Raji (cell line): ENCODE measurements around the gene FAM13C.

Source experiments
- POLR2A ChIP-seq: IDR thresholded peaks from 2 replicates; pipeline ENCODE4 v1.6.1; 2011; ENCODE audit warnings: low read depth, low read length, control low read depth; ENCODE audit not compliant: insufficient read depth

FAM13C gene

GRCh38 chr10:59271160-59271559 lies 91.2 kb downstream of the FAM13C start:
- no peak for TF ChIP-seq POLR2A

GRCh38 chr10:59270492-59270891 lies 91.9 kb downstream of the FAM13C start:
- TF ChIP-seq POLR2A, result no peak

DNA sequence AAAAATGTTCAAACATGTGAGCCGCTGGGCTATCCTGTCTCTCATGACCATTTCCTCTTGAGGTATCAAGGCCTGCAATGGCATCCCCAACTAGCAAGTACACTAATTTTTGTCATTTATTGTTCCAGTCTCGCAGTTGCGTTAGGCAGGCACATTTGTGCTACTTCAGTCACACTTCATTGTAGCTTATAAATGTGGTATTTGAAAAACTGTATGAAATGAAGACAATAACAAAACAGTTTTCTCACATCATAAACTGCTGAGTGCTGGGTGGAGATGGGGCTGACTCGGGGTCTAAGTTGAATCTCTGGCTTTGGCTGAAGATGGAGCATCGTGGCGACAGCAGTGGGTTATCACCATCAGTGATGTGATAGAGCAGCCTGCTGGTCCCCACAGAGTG lies 92.7 kb downstream of the FAM13C start:
- no peak for TF ChIP-seq POLR2A

DNA sequence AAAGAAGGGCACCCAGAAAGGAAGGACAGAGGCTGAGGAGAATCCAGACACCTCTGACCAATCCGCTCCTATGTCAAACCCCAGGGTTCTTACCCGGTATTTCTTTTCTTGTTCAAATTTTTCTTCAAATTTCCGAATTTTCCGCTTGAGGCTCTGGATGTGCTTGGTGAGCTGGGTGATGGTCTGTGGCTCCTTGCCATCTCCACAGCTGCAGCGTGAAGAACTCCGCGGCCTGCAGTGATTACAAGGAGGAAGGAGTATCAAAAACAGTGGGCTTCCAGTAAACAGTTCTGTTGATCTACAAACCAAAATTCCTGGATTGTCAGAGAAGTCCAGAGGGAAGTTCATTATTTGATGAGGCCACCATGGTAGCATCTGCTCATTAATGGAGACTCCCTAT lies 93.9 kb downstream of the FAM13C start:
- TF ChIP-seq POLR2A, result no peak

- TF ChIP-seq POLR2A, result no peak
Observed at GRCh38 chr10:59266321-59266720, 96.0 kb downstream of the FAM13C start.

DNA sequence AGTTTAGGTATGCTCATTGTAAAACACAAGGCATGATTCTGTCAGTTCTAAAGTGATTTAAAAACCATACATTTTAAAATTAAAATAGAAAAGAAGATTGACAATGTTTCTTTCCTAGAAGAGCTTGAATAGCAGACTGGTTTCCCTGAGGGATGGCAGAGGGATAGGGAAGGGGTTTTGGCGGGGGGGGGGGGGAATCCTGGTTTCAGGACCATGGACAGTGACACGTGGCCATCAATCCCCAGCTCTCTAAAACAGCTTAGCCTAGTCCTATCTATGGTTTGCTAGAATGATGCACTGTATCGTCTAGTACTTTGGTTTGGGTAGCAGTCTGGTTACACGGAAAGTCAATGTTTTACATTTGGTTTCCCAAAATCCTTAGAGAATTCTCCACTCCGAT lies 97.2 kb downstream of the FAM13C start:
- TF ChIP-seq POLR2A, result no peak

DNA sequence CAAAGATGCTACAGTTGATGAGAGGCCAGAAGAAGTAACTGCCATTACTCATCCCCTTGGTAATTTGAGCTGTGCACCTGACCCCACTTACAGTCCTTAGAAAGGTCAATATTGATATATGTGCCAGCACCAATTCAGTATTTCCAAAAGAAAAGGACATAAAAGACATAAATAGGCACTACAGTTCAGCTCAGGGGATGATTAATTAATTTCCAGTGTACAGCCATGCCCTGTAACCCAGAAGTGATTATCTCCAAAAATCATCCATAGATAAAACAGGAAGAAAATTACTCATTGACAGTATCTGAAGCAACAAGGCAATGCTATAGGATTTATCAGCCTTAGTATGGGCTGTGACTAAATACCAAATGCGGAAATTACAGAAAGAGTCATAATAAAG lies 103.5 kb downstream of the FAM13C start:
- TF ChIP-seq POLR2A, result no peak

- TF ChIP-seq POLR2A, result no peak
Observed at GRCh38 chr10:59257224-59257623, 105.1 kb downstream of the FAM13C start.

- no peak for TF ChIP-seq POLR2A
Observed at GRCh38 chr10:59255463-59255862, 106.9 kb downstream of the FAM13C start.

DNA sequence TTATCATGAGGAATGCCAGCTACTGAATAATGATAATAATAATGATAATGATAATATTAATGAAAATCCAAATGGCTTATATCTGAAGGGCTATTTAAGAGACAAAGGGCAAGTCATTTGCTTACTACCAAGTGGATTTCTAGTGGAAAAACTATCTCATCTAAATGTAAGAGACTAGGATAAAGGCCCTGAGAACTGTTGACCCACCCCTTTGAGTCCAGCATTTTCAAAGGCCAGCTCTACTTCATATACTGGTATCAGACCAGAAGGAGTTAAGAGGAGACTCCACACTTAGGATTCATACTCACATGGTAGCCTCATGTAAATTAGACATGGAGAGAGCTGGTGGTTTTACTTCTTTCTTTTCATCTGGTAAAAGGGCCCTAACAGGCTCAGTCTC lies 109.9 kb downstream of the FAM13C start:
- no peak for TF ChIP-seq POLR2A

DNA sequence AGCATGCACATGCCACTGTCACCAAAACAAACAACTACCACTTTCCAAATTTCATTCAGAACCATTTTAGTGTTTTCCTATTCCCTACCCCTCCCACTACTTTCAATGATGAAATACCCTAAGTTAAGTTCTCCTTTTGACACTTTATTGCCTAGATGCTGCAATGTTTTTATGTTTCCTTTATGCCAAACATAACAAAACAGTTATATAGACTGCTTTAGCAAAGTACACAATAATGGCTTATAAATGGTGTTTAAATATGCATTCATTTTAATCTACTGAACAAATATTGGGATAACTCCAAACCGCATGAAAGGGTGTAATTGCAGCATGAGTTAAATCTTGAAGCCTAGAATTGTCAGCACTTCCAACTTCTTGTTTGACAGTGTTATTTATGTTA lies 116.7 kb downstream of the FAM13C start:
- TF ChIP-seq POLR2A, result no peak

DNA sequence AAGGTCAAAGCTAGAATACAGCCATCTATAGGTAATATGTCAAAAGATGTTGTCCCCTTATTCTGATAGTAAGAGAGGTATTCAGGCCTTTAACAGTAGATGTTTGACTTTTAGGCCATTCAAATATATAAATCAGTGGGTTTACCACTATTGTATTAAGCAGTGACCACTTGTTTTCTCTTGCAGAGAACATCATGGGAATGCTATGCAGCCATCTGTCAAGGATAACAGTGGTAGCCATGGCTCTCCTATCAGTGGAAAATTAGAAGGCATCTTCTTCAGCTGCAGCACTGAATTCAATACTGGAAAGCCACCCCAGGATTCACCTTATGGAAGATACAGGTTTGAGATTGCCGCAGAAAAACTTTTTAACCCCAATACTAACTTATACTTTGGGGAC lies 117.5 kb downstream of the FAM13C start:
- no peak for TF ChIP-seq POLR2A

- TF ChIP-seq POLR2A, result no peak
Observed at GRCh38 chr10:59243611-59244195, 118.6 kb downstream of the FAM13C start.

GRCh38 chr10:59242991-59243390 lies 119.4 kb downstream of the FAM13C start:
- TF ChIP-seq POLR2A, result no peak

DNA sequence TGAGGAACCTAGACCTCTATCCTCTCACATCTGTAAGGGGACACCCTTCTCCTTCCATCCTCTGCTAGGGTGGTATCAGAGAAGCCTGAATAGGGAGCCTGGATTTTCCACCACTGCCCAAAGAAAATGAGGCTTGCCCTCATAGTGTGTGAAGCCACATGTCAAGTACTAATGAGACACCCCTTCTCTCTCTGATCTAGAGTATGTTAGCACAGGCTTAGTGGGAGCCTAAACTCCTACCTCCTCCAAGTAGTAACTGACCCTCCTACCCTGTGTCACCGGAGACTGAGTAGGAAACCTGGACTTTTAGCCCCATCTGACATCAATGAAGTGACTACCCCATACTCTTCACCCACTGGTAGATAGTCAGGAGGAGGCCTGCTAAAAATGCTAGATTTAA lies 120.3 kb downstream of the FAM13C start:
- no peak for TF ChIP-seq POLR2A

DNA sequence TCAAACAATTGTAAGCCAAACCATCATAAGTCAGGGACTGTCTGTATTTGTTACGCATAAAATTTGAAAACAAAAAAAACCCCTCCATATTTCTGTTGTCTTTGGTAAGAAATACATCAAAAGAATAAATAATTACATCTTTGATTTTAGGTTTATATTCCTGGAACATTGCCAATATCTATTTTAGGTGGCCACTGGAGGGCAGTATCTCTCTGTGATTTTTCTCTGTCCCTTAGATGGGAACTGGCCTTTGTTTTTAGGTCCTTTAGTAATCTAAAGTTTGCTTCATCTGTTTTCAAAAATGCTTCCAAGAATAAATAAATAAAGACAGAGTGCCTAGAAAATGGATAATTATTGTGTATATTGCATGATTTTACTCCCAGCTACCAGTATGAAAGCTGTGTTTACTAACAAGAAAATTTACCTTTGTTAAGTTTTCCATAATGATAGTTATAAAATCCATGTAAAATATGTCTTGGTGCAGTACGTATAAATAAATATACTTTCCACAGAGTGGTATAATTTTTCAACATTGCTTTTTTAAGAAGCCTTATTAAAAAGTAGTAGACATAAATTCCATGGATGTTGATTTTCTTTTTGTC lies 121.7 kb downstream of the FAM13C start:
- no peak for TF ChIP-seq POLR2A

DNA sequence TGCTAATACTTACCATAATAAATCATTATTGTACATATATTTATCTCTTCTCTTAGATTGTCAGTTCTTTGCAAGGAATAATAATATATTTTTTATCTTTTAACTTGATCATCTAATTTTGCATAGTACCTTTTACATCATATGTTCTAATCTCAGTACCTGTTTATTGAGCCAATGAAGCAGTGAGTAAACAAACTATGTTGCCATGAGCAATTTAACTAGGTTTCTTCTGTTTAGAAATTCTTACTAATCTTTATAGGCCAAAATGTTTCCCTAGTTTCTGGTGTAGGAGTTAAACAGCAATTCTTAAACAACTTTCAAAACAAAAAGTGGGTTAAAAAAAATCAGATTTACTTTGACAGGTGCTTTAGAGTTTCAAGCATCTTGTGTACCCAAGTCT lies 124.6 kb downstream of the FAM13C start:
- TF ChIP-seq POLR2A, result no peak

- TF ChIP-seq POLR2A, result no peak
Observed at GRCh38 chr10:59236064-59236697, 126.2 kb downstream of the FAM13C start.
